Esophagus squamous epithelium (tissue), 5 donors: ENCODE measurements around the gene TCEAL4. TPM values are rescaled to one million over a fixed set of nuclear protein-coding genes. Genes with fewer than 3 reads are reported as not detected.

ENCODE experiments used
- DNase-seq: peaks from one replicate; lab custom pipeline; 2025; lab: John Stamatoyannopoulos, UW
- H3K27ac ChIP-seq, 4 donors: fragments of 200-600 bp; sonication (generic); one replicate each; pipeline ENCODE4 v1.5.1; 2016 to 2019; ENCODE audit warnings: mild to moderate bottlenecking in 1 of 4
- H3K27me3 ChIP-seq, 4 donors: fragments of 200-600 bp; sonication (generic); 1 replicate in 3 of 4; 2 replicates in 1 of 4; pipeline versions ENCODE4 v1.5.1 to v1.6.0; 2017 to 2021; ENCODE audit warnings: antibody characterized with exemption in 1 of 4
- H3K36me3 ChIP-seq, 3 donors: fragments of 200-600 bp; sonication (generic); one replicate each; pipeline ENCODE4 v1.5.1; 2016 to 2019
- H3K4me1 ChIP-seq, 3 donors: fragments of 200-600 bp; sonication (generic); one replicate each; pipeline ENCODE4 v1.5.1; 2017 to 2019
- H3K4me3 ChIP-seq, 4 donors: fragments of 200-600 bp; sonication (generic); 1 replicate in 3 of 4; 2 replicates in 1 of 4; pipeline ENCODE4 v1.5.1; 2016 to 2019; ENCODE audit warnings: mild to moderate bottlenecking in 2 of 4, moderate library complexity in 1 of 4
- H3K9me3 ChIP-seq, 3 donors: fragments of 200-600 bp; sonication (generic); one replicate each; pipeline ENCODE4 v1.5.1; 2016 to 2019
- POLR2A ChIP-seq, 4 donors: fragments of 450-650 bp; IDR thresholded peaks; one replicate each; pipeline ENCODE4 v1.6.1; 2017; ENCODE audit warnings: antibody characterized with exemption in 4 of 4, mild to moderate bottlenecking in 4 of 4, moderate library complexity in 3 of 4
- WGBS, 2 donors: methylation state at CpG; one replicate each; pipeline ENCODE4 v1.1.5; 2018; 5-methylcytosine and 5-hydroxymethylcytosine counted together
- intact Hi-C: fragments of 100-400 bp; cut with DNase I; formaldehyde crosslinking; loops from one replicate; pipeline ENCODE4 v1.15.0; 2022
- total RNA-seq, 4 donors: library from RNA; depleted of rRNA; stranded (reverse); fragments of >200 nt; gene quantifications; one replicate each; pipeline ENCODE4 v1.1.0, GENCODE V29; 2016
- TF ChIP-seq, protein P1 (sequence below), 6 experiments: fragments of 450-650 bp in 4 of 6; fragments of 200-600 bp in 2 of 6; sonication (generic) in 2 of 6; IDR thresholded peaks; one replicate each; pipeline ENCODE4 v1.5.1; 2016 to 2019; ENCODE audit warnings: antibody characterized with exemption in 6 of 6, mild to moderate bottlenecking in 4 of 6, moderate library complexity in 4 of 6
- donor health status: DM: yes; HTN: yes; CAD: no.

TCEAL4 gene
- total RNA-seq, 4 donors from 2014 or later: 9.8 to 143 (median 36.8) TPM

DNA sequence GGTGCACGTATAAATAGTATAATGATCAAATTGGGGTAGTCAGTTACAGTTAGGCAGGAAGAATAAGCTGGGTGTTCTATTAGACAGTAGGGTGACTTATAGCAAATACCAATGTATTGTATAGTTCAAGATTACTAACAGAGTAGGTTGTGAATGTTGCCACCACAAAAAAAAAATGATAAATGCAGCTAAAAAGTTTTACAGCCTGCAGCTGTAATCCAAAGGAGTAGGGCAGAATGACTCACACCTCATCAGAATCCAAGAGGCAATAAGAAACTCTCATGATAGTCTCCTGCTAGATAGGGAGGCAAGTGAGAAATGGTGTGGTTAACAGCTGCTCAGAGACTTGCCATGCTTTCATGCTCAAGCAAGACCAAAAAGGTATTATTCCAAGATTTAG is 19.6 kb upstream of the TCEAL4 start:
- Histone ChIP-seq H3K9me3 (no peaks in the 10 kb centered on the region), H3K4me3 (no peak overlapping the region), H3K27me3 (no peaks in the 10 kb centered on the region), H3K4me1 (no peaks in the 10 kb centered on the region), H3K36me3 (no peaks in the 10 kb centered on the region), H3K27ac (no peak overlapping the region)
- no peak for DNase-seq
- no peak for TF ChIP-seq POLR2A (IDR thresholded peaks at IDR 0.05)
- TF ChIP-seq, protein P1, sequence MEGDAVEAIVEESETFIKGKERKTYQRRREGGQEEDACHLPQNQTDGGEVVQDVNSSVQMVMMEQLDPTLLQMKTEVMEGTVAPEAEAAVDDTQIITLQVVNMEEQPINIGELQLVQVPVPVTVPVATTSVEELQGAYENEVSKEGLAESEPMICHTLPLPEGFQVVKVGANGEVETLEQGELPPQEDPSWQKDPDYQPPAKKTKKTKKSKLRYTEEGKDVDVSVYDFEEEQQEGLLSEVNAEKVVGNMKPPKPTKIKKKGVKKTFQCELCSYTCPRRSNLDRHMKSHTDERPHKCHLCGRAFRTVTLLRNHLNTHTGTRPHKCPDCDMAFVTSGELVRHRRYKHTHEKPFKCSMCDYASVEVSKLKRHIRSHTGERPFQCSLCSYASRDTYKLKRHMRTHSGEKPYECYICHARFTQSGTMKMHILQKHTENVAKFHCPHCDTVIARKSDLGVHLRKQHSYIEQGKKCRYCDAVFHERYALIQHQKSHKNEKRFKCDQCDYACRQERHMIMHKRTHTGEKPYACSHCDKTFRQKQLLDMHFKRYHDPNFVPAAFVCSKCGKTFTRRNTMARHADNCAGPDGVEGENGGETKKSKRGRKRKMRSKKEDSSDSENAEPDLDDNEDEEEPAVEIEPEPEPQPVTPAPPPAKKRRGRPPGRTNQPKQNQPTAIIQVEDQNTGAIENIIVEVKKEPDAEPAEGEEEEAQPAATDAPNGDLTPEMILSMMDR (IDR thresholded peaks at IDR 0.05): no peak
- WGBS, 2 donors: 26 to 57% methylated on average over 1 of the region's 1 CpG
- intact Hi-C loops: no loop called here

DNA sequence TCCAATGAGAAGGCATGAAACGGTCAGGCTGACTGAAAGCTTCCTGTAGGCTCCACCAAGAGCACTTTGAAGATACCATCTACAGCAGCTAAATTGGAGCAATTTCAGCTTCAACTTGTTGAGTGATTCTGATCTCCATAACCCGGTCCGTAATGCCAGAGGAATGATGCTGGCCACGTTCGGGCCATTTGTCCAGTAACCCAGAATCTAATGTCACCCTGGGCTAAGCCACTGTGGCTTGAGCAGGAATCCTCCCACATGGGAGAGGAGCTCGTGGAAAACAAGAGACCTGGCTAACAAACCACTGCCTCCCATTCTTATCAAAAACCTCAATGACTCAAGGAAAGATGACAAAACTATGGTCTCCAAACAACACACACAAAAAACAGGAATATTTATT is 14.2 kb upstream of the TCEAL4 start:
- 77 to 90% methylated on average over 1 to 4 of the region's 6 CpGs for WGBS, 2 donors
- TF ChIP-seq, protein P1 (IDR thresholded peaks at IDR 0.05): no peak
- no peak for TF ChIP-seq POLR2A (IDR thresholded peaks at IDR 0.05)
- H3K4me3 ChIP-seq: no peak overlapping the region
- H3K36me3 ChIP-seq: no peaks in the 10 kb centered on the region
- DNase-seq: no peak
- H3K9me3 ChIP-seq: no peaks in the 10 kb centered on the region
- intact Hi-C loops: no loop called here
- H3K27me3 ChIP-seq: no peaks in the 10 kb centered on the region
- H3K4me1 ChIP-seq: no peaks in the 10 kb centered on the region
- H3K27ac ChIP-seq: no peak overlapping the region

DNA sequence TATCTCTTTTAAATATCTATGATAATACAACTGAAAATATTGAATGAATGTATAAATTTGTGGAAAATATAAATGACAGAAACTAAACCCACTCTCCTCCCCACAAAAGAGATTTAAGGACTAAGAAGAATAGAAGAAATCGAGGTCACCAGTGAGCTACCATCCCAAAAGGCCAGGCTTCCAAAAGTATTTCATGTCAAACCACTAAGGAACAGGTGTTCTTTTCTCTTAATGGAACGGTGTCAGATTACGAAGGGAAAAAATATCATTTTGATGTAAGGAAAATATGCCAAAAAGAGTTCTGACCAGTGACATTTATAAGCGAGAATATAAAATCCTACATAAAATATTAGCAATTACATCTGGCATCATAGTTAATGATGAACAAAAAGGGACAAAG is 13.6 kb upstream of the TCEAL4 start:
- 75 to 77% methylated on average over 4 of the region's 4 CpGs for WGBS, 2 donors
- H3K4me3 ChIP-seq: no peak overlapping the region
- no peaks in the 10 kb centered on the region for H3K9me3 ChIP-seq
- no peaks in the 10 kb centered on the region for H3K36me3 ChIP-seq
- no peaks in the 10 kb centered on the region for H3K27me3 ChIP-seq
- no peaks in the 10 kb centered on the region for H3K4me1 ChIP-seq
- no peak for DNase-seq
- intact Hi-C loops: no loop called here
- TF ChIP-seq, protein P1 (IDR thresholded peaks at IDR 0.05): no peak
- no peak for TF ChIP-seq POLR2A (IDR thresholded peaks at IDR 0.05)
- no peak overlapping the region for H3K27ac ChIP-seq

DNA sequence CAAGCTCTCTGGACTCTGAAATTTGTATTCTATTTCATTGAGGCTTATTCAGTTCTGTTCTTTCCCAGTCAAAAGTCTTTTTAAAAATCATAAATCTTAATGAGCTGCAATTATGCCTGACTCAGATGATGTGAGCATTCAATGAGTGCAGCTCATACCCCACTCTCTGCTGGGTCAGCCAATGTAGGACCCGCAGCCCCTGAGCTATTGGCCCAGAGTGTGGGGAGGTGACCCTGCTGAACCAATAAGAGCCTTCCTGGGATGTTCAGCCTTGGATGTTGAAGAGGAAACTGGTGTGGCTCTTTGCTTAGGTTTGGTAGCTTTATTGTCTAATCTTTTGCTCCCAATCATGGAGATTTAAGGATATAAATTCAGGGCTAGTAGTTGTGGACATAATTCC is 12.1 kb upstream of the TCEAL4 start:
- no peak for DNase-seq
- WGBS, 2 donors: 83% methylated on average over 1 of the region's 1 CpG; no CpG with 5 or more reads in 1 of the 2 donors

DNA sequence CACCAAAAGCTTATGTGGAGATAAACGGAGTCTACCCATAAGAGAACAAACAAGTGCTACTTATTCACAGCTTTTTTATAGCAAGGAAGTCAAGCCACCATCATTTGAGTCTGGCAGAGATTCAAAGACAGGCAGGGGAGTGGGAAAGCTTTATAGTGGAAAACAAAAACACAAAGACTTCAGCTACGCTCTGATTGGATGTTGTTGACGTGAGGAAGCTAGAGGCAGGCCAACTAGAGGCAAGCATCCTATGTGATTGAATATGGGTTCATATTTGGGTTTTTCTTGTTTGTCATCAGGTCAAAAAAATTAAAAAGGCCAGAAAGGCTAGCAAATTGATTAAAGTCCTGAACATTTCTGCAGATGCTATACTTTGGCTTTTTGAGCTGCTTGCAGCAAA is 719 bp upstream of the TCEAL4 start:
- no peaks in the 10 kb centered on the region for H3K36me3 ChIP-seq
- 57 to 86% methylated on average over 3 of the region's 3 CpGs for WGBS, 2 donors
- TF ChIP-seq POLR2A (IDR thresholded peaks at IDR 0.05): no peak
- TF ChIP-seq, protein P1 (IDR thresholded peaks at IDR 0.05): no peak
- peaks cover 0 to 10% (median 0%) of the 10 kb centered on the region in 3 donors for H3K9me3 ChIP-seq
- no peak for DNase-seq
- H3K27ac ChIP-seq: no peak overlapping the region
- H3K27me3 ChIP-seq: no peaks in the 10 kb centered on the region
- peak overlapping the region in 2 of 4 donors; percentile 66 to 73 for H3K4me3 ChIP-seq
- peaks cover 0 to 11% (median 0%) of the 10 kb centered on the region in 3 donors for H3K4me1 ChIP-seq
- intact Hi-C loops: no loop called here

More for the DNA sequence above, 12.1 kb upstream of the TCEAL4 start:
- no peak overlapping the region for H3K27ac ChIP-seq
- H3K4me3 ChIP-seq: no peak overlapping the region
- H3K9me3 ChIP-seq: no peaks in the 10 kb centered on the region
- intact Hi-C loops: no loop called here
- TF ChIP-seq, protein P1 (IDR thresholded peaks at IDR 0.05): no peak
- TF ChIP-seq POLR2A (IDR thresholded peaks at IDR 0.05): no peak
- no peaks in the 10 kb centered on the region for H3K27me3 ChIP-seq
- no peaks in the 10 kb centered on the region for H3K36me3 ChIP-seq
- H3K4me1 ChIP-seq: no peaks in the 10 kb centered on the region
